HG03175 (cell line): Measurements from ENCODE around the gene ZC3H12D.
"Not testable (repeated sequence)": the region's sequence is repeated elsewhere in the genome, so short reads cannot be mapped to it uniquely, and the experiment has no call there.

Experiments used
- ATAC-seq: cut with Tn5 transposase; IDR thresholded peaks from one replicate; pipeline ENCODE4 v1.9.1; 2021; ENCODE audit warnings: mild to moderate bottlenecking, moderate library complexity; ENCODE audit not compliant: unreplicated experiment

Gene ZC3H12D

GRCh38 chr6:149484733-149485700 is at the start of gene ZC3H12D:
Gene ZC3H12D, minus strand, starts transcription at chr6:149485014. Its CDS starts 10,471 bp downstream, at chr6:149474543.
- ATAC-seq: peak; percentile 55

- no peak for ATAC-seq
Measured at GRCh38 chr6:149529650-149530049, 44.8 kb upstream of the ZC3H12D start.

- ATAC-seq: no peak
Measured at GRCh38 chr6:149515494-149515893, 30.7 kb upstream of the ZC3H12D start.

- no peak for ATAC-seq
Measured at GRCh38 chr6:149513915-149514314, 29.1 kb upstream of the ZC3H12D start.

GRCh38 chr6:149510793-149511512 is 26.1 kb upstream of the ZC3H12D start:
- ATAC-seq: no peak

- ATAC-seq: no peak
Measured at GRCh38 chr6:149508485-149508884, 23.7 kb upstream of the ZC3H12D start.

- no peak for ATAC-seq
Measured at GRCh38 chr6:149503872-149504271, 19.1 kb upstream of the ZC3H12D start.

GRCh38 chr6:149503276-149503675 is 18.5 kb upstream of the ZC3H12D start:
- no peak for ATAC-seq

- ATAC-seq: no peak
Measured at GRCh38 chr6:149501768-149502167, 17.0 kb upstream of the ZC3H12D start.

GRCh38 chr6:149501201-149501600 is 16.4 kb upstream of the ZC3H12D start:
- ATAC-seq: no peak

GRCh38 chr6:149500096-149500495 is 15.3 kb upstream of the ZC3H12D start:
- no peak for ATAC-seq

GRCh38 chr6:149499066-149499465 is 14.3 kb upstream of the ZC3H12D start:
- no peak for ATAC-seq

- no peak for ATAC-seq
Measured at GRCh38 chr6:149497365-149497764, 12.6 kb upstream of the ZC3H12D start.

- not testable (repeated sequence) for ATAC-seq
Measured at GRCh38 chr6:149496597-149496996, 11.8 kb upstream of the ZC3H12D start.

GRCh38 chr6:149495349-149496016 is 10.7 kb upstream of the ZC3H12D start:
- ATAC-seq: not testable (repeated sequence)

- peak; percentile 84 for ATAC-seq
Measured at GRCh38 chr6:149494810-149495209, 10.0 kb upstream of the ZC3H12D start.

GRCh38 chr6:149493761-149494320 is 9.0 kb upstream of the ZC3H12D start:
- ATAC-seq: no peak

GRCh38 chr6:149492798-149493343 is 8.1 kb upstream of the ZC3H12D start:
- ATAC-seq: no peak

GRCh38 chr6:149489967-149490366 is 5.2 kb upstream of the ZC3H12D start:
- ATAC-seq: no peak

GRCh38 chr6:149488815-149489214 is 4.0 kb upstream of the ZC3H12D start:
- no peak for ATAC-seq

GRCh38 chr6:149487316-149487715 is 2.5 kb upstream of the ZC3H12D start:
- ATAC-seq: no peak
